ENCODE data around the gene ANKS3.

GRCh38 chr16:4728676-4729075 is 5.4 kb downstream of the ANKS3 start:
- TF ChIP-seq, protein P1, sequence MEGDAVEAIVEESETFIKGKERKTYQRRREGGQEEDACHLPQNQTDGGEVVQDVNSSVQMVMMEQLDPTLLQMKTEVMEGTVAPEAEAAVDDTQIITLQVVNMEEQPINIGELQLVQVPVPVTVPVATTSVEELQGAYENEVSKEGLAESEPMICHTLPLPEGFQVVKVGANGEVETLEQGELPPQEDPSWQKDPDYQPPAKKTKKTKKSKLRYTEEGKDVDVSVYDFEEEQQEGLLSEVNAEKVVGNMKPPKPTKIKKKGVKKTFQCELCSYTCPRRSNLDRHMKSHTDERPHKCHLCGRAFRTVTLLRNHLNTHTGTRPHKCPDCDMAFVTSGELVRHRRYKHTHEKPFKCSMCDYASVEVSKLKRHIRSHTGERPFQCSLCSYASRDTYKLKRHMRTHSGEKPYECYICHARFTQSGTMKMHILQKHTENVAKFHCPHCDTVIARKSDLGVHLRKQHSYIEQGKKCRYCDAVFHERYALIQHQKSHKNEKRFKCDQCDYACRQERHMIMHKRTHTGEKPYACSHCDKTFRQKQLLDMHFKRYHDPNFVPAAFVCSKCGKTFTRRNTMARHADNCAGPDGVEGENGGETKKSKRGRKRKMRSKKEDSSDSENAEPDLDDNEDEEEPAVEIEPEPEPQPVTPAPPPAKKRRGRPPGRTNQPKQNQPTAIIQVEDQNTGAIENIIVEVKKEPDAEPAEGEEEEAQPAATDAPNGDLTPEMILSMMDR (IDR thresholded peaks at IDR 0.05) = no peak
- TF ChIP-seq POLR2A (IDR thresholded peaks at IDR 0.05) = no peak
